ENCODE data around the gene VWDE.
"Not testable (repeated sequence)": the region's sequence is repeated elsewhere in the genome, so short reads cannot be mapped to it uniquely, and the experiment has no call there.

DNA sequence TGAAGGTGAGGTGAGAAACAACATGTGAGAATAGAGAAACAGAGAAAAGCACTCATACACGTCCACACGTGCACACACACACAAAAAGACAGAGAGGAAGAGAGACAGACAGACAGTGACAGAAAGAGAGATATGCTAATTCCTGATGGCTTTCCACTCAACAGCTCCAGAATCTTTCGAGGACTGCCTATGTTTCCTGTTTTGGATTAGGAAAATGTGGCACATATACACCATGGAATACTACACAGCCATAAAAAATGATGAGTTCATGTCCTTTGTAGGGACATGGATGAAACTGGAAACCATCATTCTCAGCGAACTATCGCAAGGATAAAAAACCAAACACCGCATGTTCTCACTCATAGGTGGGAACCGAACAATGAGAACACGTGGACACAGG is 4.0 kb upstream of the VWDE start:
- TF ChIP-seq POLR2A (IDR thresholded peaks at IDR 0.05; ENCODE audit: low read depth, low read length); TAF1 (IDR thresholded peaks at IDR 0.05; ENCODE audit: borderline replicate concordance, low read depth, low read length); POLR2AphosphoS5 (IDR thresholded peaks at IDR 0.05; ENCODE audit: low read depth, low read length): not testable (repeated sequence)

Measured in GM12892 (cell line).